Epithelial cell of esophagus (primary cell): ENCODE measurements around the gene USP4.

ENCODE experiments used
- DNase-seq: peaks from one replicate; pipeline ENCODE4 v3.0.0; 2010; ENCODE audit warnings: low read depth
- H3K4me3 ChIP-seq: 2 replicates; pipeline ENCODE4 v1.5.1; 2011; ENCODE audit warnings: mild to moderate bottlenecking, low read length, control low read depth
- CTCF ChIP-seq: IDR thresholded peaks from 2 replicates; pipeline ENCODE4 v1.5.1; 2011; ENCODE audit warnings: low read depth, mild to moderate bottlenecking, low read length, control low read depth, inconsistent platforms; ENCODE audit not compliant: insufficient read depth; ENCODE audit errors: missing control alignments

USP4 gene

GRCh38 chr3:49283997-49284396, 55.9 kb downstream of the USP4 start:
- no peak for TF ChIP-seq CTCF
- H3K4me3 ChIP-seq, result no peak overlapping the region
- DNase-seq, result no peak

DNA sequence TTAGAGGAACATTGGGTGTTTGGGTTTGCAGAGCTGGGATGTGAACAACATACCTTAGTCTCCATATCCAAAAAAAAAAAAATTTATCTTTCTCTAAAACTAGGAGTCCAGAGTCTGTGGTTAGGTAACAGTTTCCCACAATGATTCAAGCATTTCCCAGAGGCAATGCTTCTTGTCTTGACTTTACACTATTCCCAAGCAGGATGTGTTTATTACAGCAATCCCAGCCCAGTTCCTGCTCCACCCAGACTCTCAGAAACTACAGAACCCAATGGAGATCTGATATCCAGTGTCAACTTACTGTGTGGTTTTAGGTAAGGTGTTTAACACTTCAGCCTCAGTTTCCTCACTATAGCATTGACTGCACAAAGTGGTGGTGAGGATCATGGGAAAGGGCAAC, 60.5 kb downstream of the USP4 start:
- DNase-seq, result peak; percentile 67
- no peak for TF ChIP-seq CTCF
- H3K4me3 ChIP-seq, result no peak overlapping the region

GRCh38 chr3:49278548-49278947, 61.3 kb downstream of the USP4 start:
- TF ChIP-seq CTCF, result no peak
- DNase-seq, result no peak
- H3K4me3 ChIP-seq, result no peak overlapping the region

DNA sequence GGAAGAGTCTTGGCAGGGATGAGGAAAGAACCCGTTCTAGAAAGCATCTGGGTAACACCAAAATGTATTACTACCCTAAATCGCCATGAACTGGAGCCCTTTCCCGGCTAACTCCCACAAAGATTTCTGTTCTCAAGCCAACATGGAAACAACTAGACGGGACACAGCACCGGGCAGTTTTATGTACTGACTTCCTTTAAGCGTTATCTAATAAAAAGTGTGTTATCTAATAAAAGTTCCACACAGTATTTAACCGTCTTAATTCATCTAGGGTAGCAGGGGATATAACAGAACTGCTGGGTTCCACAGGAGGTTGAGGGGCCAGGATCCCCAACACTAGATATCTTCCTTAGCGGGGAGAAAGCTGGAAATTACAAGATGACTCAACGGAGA, 62.5 kb downstream of the USP4 start:
- peak overlapping the region; percentile 46 for H3K4me3 ChIP-seq
- no peak for DNase-seq

GRCh38 chr3:49276475-49277382, 63.1 kb downstream of the USP4 start, which contains the start of gene C3orf62:
Gene C3orf62, minus strand, starts transcription at chr3:49277232. Its CDS starts 360 bp downstream, at chr3:49276872.
- TF ChIP-seq CTCF, result no peak
- peak within 1 kb of the TSS; percentile 46 for H3K4me3 ChIP-seq
- DNase-seq, result peak; percentile 75

More for the DNA sequence above, 62.5 kb downstream of the USP4 start:
- no peak for TF ChIP-seq CTCF

GRCh38 chr3:49273825-49274532, 65.9 kb downstream of the USP4 start:
- no peak for TF ChIP-seq CTCF
- no peak for DNase-seq
- H3K4me3 ChIP-seq, result no peak overlapping the region

DNA sequence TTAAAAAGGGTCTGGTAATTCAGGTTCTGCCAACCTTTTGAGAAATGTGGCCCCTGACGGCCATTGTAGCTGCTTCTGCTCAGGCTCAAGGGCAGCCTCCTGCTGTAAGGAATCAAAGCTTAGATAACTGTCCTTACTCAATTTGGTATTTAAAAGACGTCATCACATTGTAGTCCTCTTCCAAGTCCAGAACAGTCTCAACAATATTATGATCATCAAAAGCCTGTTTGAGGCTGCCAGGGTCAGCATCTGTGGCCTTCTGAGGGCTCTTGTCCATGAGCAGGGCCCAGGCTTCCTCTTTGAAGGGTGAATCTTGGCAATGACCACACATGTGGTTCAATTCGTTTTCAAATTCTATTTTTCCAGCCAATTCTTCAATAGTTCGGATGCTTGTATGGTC, 68.8 kb downstream of the USP4 start:
- no peak for TF ChIP-seq CTCF
- no peak overlapping the region for H3K4me3 ChIP-seq
- no peak for DNase-seq
